ENCODE results near the gene ZBTB1. TPM values are rescaled to one million over a fixed set of nuclear protein-coding genes. Genes with fewer than 3 reads are reported as not detected.

ZBTB1 gene
- total and polyA plus RNA-seq, 9 of the 15 experiments (the other 6 are each of a cell fraction or from before 2014, with no cell fraction given) = 2.3 to 16.5 (median 9.0) TPM

DNA sequence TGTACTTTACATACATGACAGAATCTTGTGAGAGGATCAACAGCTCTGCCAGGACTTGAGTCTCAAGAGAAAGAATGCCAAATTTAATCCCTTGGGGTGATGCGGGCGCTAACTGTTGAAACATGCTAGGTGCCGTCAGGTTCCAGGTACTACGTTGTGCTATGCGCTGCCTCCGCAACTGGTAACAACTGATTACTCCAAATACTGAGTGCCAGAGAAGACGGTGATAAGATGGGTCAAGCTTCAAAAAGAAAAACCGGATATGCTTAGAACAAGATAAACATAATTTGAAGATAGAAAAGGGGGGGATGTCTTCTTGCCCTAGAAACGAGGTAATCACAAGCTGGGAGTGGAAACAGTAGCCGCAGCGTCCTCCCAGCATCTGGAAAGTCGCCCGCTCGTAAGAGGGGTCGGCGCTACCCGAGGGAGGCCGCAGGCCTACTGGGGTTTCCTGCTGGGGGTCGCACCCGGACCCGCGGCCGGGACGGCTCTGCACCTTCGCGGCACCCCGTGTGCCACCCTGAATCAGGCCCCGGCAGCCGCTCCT, 1.6 kb upstream of the ZBTB1 start (continued):
- TF ChIP-seq, protein P1, sequence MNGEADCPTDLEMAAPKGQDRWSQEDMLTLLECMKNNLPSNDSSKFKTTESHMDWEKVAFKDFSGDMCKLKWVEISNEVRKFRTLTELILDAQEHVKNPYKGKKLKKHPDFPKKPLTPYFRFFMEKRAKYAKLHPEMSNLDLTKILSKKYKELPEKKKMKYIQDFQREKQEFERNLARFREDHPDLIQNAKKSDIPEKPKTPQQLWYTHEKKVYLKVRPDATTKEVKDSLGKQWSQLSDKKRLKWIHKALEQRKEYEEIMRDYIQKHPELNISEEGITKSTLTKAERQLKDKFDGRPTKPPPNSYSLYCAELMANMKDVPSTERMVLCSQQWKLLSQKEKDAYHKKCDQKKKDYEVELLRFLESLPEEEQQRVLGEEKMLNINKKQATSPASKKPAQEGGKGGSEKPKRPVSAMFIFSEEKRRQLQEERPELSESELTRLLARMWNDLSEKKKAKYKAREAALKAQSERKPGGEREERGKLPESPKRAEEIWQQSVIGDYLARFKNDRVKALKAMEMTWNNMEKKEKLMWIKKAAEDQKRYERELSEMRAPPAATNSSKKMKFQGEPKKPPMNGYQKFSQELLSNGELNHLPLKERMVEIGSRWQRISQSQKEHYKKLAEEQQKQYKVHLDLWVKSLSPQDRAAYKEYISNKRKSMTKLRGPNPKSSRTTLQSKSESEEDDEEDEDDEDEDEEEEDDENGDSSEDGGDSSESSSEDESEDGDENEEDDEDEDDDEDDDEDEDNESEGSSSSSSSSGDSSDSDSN (IDR thresholded peaks at IDR 0.05; ENCODE audit: borderline replicate concordance in 1 of 2, low read depth in 2 of 2, low read length in 2 of 2) = no peak
- TF ChIP-seq, protein P2, sequence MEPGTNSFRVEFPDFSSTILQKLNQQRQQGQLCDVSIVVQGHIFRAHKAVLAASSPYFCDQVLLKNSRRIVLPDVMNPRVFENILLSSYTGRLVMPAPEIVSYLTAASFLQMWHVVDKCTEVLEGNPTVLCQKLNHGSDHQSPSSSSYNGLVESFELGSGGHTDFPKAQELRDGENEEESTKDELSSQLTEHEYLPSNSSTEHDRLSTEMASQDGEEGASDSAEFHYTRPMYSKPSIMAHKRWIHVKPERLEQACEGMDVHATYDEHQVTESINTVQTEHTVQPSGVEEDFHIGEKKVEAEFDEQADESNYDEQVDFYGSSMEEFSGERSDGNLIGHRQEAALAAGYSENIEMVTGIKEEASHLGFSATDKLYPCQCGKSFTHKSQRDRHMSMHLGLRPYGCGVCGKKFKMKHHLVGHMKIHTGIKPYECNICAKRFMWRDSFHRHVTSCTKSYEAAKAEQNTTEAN (CRISPR knock-in tag; IDR thresholded peaks at IDR 0.05) = no peak
- TF ChIP-seq ZKSCAN3 (CRISPR knock-in tag; IDR thresholded peaks at IDR 0.05) (no peak), HDAC8 (tag; IDR thresholded peaks at IDR 0.05) (no peak), TEAD4 (IDR thresholded peaks at IDR 0.05; ENCODE audit: low read length) (peak; percentile 61; the same call in 1 of the 2 replicates), TEAD4 (CRISPR knock-in tag; IDR thresholded peaks at IDR 0.05; ENCODE audit: borderline replicate concordance) (no peak), XRCC3 (IDR thresholded peaks at IDR 0.05) (no peak), ILF3 (IDR thresholded peaks at IDR 0.05; ENCODE audit: borderline replicate concordance) (no peak), HNRNPLL (IDR thresholded peaks at IDR 0.05; ENCODE audit: low read depth, low read length, poor library complexity, severe bottlenecking) (peak; percentile 95), TAF15 (IDR thresholded peaks at IDR 0.05; ENCODE audit: low read depth, low read length) (no peak), ZNF644 (tag; IDR thresholded peaks at IDR 0.05; ENCODE audit: low read depth) (no peak), ZKSCAN1 (IDR thresholded peaks at IDR 0.05; ENCODE audit: low read depth, low read length) (no peak), RAD51 (IDR thresholded peaks at IDR 0.05; ENCODE audit: borderline replicate concordance, low read depth) (no peak), NFE2 (IDR thresholded peaks at IDR 0.05; ENCODE audit: low read depth) (no peak)
- TF ChIP-seq, protein P3, sequence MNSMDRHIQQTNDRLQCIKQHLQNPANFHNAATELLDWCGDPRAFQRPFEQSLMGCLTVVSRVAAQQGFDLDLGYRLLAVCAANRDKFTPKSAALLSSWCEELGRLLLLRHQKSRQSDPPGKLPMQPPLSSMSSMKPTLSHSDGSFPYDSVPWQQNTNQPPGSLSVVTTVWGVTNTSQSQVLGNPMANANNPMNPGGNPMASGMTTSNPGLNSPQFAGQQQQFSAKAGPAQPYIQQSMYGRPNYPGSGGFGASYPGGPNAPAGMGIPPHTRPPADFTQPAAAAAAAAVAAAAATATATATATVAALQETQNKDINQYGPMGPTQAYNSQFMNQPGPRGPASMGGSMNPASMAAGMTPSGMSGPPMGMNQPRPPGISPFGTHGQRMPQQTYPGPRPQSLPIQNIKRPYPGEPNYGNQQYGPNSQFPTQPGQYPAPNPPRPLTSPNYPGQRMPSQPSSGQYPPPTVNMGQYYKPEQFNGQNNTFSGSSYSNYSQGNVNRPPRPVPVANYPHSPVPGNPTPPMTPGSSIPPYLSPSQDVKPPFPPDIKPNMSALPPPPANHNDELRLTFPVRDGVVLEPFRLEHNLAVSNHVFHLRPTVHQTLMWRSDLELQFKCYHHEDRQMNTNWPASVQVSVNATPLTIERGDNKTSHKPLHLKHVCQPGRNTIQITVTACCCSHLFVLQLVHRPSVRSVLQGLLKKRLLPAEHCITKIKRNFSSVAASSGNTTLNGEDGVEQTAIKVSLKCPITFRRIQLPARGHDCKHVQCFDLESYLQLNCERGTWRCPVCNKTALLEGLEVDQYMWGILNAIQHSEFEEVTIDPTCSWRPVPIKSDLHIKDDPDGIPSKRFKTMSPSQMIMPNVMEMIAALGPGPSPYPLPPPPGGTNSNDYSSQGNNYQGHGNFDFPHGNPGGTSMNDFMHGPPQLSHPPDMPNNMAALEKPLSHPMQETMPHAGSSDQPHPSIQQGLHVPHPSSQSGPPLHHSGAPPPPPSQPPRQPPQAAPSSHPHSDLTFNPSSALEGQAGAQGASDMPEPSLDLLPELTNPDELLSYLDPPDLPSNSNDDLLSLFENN (IDR thresholded peaks at IDR 0.05; ENCODE audit: low read depth in 2 of 2, low read length in 2 of 2) = no peak
- TF ChIP-seq, protein P4, sequence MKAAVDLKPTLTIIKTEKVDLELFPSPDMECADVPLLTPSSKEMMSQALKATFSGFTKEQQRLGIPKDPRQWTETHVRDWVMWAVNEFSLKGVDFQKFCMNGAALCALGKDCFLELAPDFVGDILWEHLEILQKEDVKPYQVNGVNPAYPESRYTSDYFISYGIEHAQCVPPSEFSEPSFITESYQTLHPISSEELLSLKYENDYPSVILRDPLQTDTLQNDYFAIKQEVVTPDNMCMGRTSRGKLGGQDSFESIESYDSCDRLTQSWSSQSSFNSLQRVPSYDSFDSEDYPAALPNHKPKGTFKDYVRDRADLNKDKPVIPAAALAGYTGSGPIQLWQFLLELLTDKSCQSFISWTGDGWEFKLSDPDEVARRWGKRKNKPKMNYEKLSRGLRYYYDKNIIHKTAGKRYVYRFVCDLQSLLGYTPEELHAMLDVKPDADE (conservative IDR thresholded peaks at IDR 0.05; ENCODE audit: control insufficient read depth, low read depth, low read length) = no peak
- TF ChIP-seq, protein P5, sequence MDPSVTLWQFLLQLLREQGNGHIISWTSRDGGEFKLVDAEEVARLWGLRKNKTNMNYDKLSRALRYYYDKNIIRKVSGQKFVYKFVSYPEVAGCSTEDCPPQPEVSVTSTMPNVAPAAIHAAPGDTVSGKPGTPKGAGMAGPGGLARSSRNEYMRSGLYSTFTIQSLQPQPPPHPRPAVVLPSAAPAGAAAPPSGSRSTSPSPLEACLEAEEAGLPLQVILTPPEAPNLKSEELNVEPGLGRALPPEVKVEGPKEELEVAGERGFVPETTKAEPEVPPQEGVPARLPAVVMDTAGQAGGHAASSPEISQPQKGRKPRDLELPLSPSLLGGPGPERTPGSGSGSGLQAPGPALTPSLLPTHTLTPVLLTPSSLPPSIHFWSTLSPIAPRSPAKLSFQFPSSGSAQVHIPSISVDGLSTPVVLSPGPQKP (CRISPR knock-in tag; IDR thresholded peaks at IDR 0.05) = no peak
